HFFc6 (cell line): Measurements from ENCODE around the gene PLXNA4. TPM values are rescaled to one million over a fixed set of nuclear protein-coding genes. Genes with fewer than 3 reads are reported as not detected.

ENCODE experiments used
- DNase-seq: peaks from one replicate; pipeline ENCODE4 v3.0.0-alpha.2; 2018
- H3K27ac Mint-ChIP-seq: 2 replicates; pipeline ENCODE4 v1.8.0; 2020; ENCODE audit warnings: mild to moderate bottlenecking, mixed read lengths
- H3K27me3 Mint-ChIP-seq: 2 replicates; pipeline ENCODE4 v1.8.0; 2021; ENCODE audit warnings: mild to moderate bottlenecking, moderate library complexity, mixed read lengths; ENCODE audit not compliant: insufficient read depth
- H3K36me3 Mint-ChIP-seq: 2 replicates; pipeline ENCODE4 v1.8.0; 2021; ENCODE audit warnings: low read depth, mixed read lengths
- H3K4me1 Mint-ChIP-seq: 2 replicates; pipeline ENCODE4 v1.8.0; 2020; ENCODE audit warnings: low read depth, mixed read lengths
- H3K4me3 Mint-ChIP-seq: 2 replicates; pipeline ENCODE4 v1.8.0; 2020; ENCODE audit warnings: mild to moderate bottlenecking, moderate library complexity, mixed read lengths
- H3K9me3 Mint-ChIP-seq: 2 replicates; pipeline ENCODE4 v1.8.0; 2020; ENCODE audit warnings: mild to moderate bottlenecking, mixed read lengths
- total RNA-seq, 6 experiments: library from RNA; stranded (reverse); fragmentation: NEBNext Ultra II Directional; extraction: Animal tissue kit (Norgen Biotek cat#: 25700); gene quantifications; 2 replicates in 1 of 6; 3 replicates in 5 of 6; pipeline ENCODE4 v1.2.3, GENCODE V29; 2021
- TF ChIP-seq, protein P1 (sequence below): fragments of 200-600 bp; sonication (generic); IDR thresholded peaks from 2 replicates; pipeline ENCODE4 v1.5.0; 2021; ENCODE audit warnings: antibody characterized with exemption, mild to moderate bottlenecking

Gene PLXNA4
- total RNA-seq, 6 experiments from 2014 or later = 0.02 to 0.14 (median 0.05) TPM; not detected in 2

DNA sequence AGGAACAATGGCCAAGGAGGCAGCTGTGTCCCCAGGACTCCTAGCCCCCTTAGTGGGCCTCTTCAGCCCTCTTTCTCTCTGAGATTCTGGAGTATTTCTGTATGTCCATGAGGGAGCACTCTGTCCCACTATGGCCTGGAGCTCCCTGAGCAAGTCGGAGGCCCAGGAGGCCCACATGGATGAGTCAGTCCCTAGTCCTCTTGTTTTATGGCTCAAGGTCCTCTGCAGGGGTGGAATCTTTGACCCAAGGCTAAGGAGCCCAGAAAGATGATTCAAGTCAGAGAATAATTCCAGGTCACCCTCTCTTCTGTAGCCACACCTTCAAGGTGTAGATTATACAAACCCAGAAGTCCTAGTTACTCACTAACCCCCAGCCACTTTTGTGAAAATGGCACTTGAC lies 125.6 kb downstream of the PLXNA4 start:
- TF ChIP-seq, protein P1, sequence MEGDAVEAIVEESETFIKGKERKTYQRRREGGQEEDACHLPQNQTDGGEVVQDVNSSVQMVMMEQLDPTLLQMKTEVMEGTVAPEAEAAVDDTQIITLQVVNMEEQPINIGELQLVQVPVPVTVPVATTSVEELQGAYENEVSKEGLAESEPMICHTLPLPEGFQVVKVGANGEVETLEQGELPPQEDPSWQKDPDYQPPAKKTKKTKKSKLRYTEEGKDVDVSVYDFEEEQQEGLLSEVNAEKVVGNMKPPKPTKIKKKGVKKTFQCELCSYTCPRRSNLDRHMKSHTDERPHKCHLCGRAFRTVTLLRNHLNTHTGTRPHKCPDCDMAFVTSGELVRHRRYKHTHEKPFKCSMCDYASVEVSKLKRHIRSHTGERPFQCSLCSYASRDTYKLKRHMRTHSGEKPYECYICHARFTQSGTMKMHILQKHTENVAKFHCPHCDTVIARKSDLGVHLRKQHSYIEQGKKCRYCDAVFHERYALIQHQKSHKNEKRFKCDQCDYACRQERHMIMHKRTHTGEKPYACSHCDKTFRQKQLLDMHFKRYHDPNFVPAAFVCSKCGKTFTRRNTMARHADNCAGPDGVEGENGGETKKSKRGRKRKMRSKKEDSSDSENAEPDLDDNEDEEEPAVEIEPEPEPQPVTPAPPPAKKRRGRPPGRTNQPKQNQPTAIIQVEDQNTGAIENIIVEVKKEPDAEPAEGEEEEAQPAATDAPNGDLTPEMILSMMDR = no peak
- peaks cover 24% of the 10 kb centered on the region for H3K27me3 Mint-ChIP-seq

DNA sequence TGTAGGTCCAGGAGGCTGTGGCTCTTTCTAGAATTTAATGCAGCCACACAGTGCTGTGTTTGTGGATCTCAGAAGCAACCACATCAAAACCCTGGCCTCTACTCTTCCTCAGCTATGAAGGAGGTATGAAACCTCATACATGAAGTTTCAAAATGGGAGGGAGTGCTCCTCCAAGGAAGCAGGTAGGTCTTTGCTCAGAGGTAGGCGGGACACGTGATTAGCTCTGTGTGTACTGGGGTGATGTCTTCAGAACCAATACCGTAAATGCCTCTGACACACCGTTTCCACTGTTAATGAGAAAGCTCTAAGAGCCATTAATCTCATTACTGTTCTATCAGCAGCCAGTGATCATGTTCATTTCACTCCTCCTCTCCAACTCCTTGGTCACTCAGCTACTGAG lies 126.1 kb downstream of the PLXNA4 start:
- no peak for DNase-seq
- Mint-ChIP-seq H3K27ac (no peak overlapping the region), H3K27me3 (peaks cover 23% of the 10 kb centered on the region)

More for the DNA sequence above, 125.6 kb downstream of the PLXNA4 start:
- Mint-ChIP-seq H3K36me3 (no peaks in the 10 kb centered on the region), H3K4me3 (no peak overlapping the region), H3K9me3 (no peaks in the 10 kb centered on the region), H3K27ac (no peak overlapping the region), H3K4me1 (no peaks in the 10 kb centered on the region)
- DNase-seq = no peak

DNA sequence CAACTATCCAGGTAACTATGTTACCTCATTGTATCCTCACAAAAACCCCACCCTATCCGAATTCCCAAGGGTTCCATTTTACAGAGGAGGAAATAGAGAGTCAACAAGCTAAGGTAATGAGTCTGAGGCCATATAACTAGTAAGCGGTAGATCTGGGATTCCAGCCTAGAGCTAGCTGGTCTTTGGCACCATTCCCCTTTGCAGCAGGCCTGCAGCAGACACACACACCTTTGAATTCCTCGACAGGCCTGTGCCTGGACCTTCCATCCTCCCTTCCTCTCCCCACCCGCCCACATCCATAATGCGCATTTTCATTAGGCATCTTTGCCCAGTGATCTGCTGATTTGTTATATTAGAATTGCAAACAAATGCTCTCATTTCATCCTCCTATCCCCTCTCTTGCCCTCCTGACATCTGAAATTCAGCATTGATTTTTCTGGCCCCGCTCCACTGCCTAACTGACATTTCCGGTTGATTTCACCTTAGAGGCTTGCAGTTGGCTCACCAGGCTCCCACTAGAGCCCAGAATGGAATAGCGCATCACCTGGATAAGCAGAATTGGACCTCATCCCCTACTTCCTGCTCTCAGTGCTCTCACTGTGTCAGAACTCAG lies 129.5 kb downstream of the PLXNA4 start:
- Mint-ChIP-seq H3K27me3 (peaks cover 13% of the 10 kb centered on the region), H3K9me3 (no peaks in the 10 kb centered on the region), H3K27ac (no peak overlapping the region), H3K4me3 (no peak overlapping the region), H3K4me1 (no peaks in the 10 kb centered on the region), H3K36me3 (no peaks in the 10 kb centered on the region)
- TF ChIP-seq, protein P1 = no peak
- DNase-seq = no peak

More for the DNA sequence above, 126.1 kb downstream of the PLXNA4 start:
- Mint-ChIP-seq H3K4me3 (no peak overlapping the region), H3K9me3 (no peaks in the 10 kb centered on the region), H3K36me3 (no peaks in the 10 kb centered on the region), H3K4me1 (no peaks in the 10 kb centered on the region)
- TF ChIP-seq, protein P1 = no peak

DNA sequence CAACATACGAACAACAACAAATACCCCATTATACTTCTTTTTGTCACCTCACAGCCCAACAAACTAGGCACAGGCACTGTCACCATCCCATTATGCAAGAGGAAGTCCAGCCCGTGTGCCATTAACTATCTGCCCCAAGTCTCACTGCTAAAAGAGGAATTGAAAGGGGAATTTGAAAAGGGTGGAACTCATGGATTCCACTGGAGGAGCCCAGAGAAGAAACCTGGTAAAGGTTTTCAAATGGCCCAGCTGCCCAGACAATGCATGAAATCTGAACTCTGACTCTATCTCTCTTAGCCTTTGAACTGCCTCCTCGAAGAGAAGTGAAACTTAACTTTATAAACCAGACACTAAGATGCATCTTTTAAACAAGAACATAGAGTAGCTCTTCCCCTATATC lies 130.0 kb downstream of the PLXNA4 start:
- TF ChIP-seq, protein P1 = no peak
- Mint-ChIP-seq H3K4me1 (no peaks in the 10 kb centered on the region), H3K27me3 (peaks cover 13% of the 10 kb centered on the region), H3K36me3 (no peaks in the 10 kb centered on the region), H3K4me3 (no peak overlapping the region), H3K9me3 (no peaks in the 10 kb centered on the region), H3K27ac (no peak overlapping the region)
- DNase-seq = no peak

DNA sequence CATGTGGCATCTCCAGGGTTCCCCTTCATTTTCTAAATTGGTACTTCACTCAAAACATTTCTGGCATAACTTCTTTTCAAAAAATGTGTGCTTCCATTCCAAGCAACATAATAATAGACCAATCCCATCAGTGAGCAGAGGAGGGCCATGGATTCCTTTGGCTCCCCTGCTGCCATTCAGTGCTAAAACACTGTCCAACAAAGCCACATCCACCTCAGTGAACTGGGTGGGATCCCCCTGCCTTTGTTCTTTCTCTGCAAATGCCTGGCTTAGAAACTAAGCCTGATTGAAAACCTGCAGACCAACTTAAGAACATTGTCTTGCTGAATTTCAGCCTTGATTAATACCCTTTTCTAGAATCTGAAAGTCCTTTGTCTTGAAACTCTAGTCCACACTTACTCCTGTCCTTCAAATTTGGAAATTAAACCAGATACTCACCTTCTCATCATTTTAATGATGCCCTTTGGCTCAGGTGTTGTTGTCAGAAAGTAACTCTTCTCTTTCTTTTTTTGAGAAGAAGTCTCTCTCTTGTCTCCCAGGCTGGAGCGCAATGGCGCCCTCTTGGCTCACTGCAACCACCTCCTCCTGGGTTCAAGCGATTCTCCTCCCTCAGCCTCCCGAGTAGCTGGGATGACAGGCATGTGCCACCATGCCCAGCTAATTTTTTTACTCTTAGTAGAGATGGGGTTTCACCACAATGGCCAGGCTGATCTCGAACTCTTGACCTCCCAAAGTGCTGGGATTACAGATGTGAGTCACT lies 132.3 kb downstream of the PLXNA4 start:
- Mint-ChIP-seq H3K27me3 (peaks cover 13% of the 10 kb centered on the region), H3K36me3 (no peaks in the 10 kb centered on the region), H3K4me3 (no peak overlapping the region), H3K27ac (no peak overlapping the region), H3K9me3 (no peaks in the 10 kb centered on the region), H3K4me1 (no peaks in the 10 kb centered on the region)
- TF ChIP-seq, protein P1 = no peak; the same call in 1 of the 2 replicates
- no peak for DNase-seq
